Stimulated activated CD8-positive, alpha-beta memory T cell treated with anti-CD3 and anti-CD28 coated beads, Interleukin-4, amount 100 ng/mL, for 24 hours (primary cell): ENCODE measurements around the gene UBE2C.
A peak's percentile ranks its signal among the peaks of the same experiment; 100 is the strongest.
"Not testable (repeated sequence)": the region's sequence is repeated elsewhere in the genome, so short reads cannot be mapped to it uniquely, and the experiment has no call there.

ENCODE experiments used
- DNase-seq: peaks from one replicate; pipeline ENCODE4 v3.0.0-alpha.2; 2020; ENCODE audit warnings: low read depth

UBE2C gene

GRCh38 chr20:45812157-45813005 lies at the start of gene UBE2C:
Gene UBE2C, plus strand, starts transcription at chr20:45812644. Its CDS starts 52 bp downstream, at chr20:45812696.
- peak; percentile 88 for DNase-seq

- not testable (repeated sequence) for DNase-seq
Observed at GRCh38 chr20:45764618-45765282, 47.7 kb upstream of the UBE2C start.

DNA sequence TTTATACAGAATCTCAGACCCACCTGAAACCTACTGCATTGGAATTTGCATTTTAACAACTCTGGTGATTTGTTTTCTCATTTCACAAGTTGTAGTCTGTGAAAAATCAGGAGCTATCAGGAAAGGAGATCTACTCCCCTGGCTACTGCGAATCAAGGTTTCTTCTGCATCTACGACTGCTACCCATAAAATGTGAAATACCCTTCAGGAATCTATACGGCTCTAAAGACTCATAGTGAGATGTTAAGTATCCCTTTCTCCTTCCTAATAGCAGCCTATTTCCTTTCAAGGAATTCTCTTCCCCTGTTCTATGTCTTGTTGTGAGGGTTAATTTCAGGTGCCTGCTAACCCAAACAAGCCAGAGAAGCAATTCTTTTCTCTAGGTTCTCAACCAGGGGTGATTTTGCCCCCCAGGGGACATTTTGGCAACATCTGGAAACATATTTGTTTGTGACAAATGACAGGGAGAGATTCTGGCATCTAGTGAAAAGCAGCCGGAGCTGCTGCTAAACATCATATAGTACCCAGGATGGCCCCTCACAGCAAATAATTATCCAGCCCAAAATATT lies 47.1 kb upstream of the UBE2C start:
- DNase-seq, result no peak

GRCh38 chr20:45765980-45766379 lies 46.5 kb upstream of the UBE2C start:
- no peak for DNase-seq

DNA sequence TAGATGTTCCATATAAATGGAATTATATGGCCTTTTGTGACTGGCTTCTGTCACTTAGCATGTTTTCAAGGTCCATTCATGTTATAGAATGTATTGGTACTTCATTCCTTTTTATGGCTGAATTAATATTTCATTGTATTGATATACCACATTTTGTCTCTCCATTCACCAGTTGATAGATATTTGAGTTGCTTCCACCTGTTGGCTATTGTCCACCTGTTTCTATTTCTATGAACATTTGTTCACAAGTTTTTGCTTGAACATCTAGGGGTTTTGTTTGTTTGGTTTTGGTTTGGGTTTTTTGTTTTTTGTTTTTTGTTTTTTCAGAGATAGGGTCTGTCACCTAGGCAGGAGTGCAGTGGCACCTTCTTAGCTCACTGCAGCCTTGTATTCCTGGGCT lies 44.0 kb upstream of the UBE2C start:
- no peak for DNase-seq

- peak; percentile 62 for DNase-seq
Observed at GRCh38 chr20:45771182-45771759, 41.2 kb upstream of the UBE2C start.

- no peak for DNase-seq
Observed at GRCh38 chr20:45772693-45773092, 39.8 kb upstream of the UBE2C start.

DNA sequence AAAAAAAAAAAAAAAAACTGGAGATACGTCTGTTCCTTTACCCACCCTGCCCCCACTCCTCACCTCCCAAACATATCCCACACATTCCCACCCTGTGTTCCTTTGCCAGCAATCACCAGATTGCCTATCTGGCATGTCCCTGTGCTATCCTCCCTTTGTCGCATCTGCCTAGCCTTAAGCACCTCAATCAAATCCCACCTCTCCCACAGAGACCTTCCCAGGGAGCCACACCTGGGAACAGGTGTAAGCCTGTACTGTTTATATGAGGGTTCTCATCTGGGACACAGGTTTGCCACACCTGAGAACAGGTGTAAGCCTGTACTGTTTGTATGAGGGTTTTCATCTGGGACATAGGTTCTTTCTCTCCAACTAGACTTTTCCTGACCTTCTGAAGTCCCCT lies 37.5 kb upstream of the UBE2C start:
- DNase-seq, result no peak

- no peak for DNase-seq
Observed at GRCh38 chr20:45775411-45775810, 37.0 kb upstream of the UBE2C start.

- no peak for DNase-seq
Observed at GRCh38 chr20:45776931-45777330, 35.5 kb upstream of the UBE2C start.

DNA sequence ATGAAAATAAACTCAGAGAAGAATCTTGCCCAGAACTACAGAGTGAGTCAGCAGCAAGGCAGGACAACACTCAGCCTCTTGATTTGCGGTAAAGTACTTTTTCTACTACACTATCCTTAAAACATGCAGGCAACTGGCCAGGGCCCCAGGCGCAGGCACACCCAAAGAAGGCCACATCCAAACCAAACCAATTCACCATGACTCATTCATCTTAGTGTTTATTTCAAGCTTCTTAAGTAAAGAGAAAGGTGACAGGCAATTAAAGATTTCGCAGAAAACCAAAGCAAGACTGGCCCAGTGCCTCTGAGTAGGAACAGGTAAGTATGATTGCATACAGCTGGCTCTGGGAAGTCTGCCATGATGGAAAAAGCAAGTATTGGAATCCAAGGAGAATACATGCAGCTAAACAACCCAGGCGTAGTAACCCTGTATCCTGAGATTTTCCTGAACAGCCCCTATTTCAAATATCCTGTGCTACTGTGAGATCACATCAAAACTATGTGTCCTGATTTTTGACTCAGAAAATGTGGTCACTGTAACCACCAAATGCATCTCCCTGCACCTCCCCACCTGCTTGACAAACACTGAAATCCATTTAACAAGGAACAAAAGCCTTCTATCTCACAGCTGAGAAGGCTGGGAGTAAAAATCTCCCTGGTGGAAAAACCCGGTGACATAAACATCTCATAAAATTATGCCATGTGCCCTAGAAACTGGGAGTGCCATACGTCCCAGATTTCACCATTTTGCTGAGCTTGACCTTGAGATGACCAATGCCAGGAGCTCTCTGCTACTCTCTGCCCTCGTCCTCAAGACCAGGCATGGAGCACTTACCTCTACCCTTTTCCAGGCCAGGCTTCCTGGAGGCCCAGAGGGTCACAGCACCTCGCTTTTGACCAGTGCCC lies 33.2 kb upstream of the UBE2C start:
- no peak for DNase-seq

DNA sequence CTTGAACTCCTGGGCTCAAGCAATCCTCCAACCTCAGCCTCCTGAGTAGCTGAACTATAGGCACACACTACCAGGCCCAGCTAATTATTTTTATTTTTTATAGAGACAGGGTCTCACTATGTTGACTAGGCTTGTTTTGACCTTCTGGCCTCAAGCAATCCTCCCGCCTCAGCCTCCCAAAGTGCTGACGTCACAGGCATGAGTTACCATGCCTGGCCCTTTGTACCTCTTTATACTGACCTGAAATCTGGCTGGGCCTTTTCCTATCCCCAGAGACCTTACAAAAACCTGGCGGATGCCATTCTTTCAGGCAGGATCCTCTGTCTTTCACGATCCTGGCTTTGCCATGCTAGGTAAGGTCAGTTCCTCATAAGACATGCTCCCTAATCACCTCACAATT lies 32.3 kb upstream of the UBE2C start:
- DNase-seq, result no peak

DNA sequence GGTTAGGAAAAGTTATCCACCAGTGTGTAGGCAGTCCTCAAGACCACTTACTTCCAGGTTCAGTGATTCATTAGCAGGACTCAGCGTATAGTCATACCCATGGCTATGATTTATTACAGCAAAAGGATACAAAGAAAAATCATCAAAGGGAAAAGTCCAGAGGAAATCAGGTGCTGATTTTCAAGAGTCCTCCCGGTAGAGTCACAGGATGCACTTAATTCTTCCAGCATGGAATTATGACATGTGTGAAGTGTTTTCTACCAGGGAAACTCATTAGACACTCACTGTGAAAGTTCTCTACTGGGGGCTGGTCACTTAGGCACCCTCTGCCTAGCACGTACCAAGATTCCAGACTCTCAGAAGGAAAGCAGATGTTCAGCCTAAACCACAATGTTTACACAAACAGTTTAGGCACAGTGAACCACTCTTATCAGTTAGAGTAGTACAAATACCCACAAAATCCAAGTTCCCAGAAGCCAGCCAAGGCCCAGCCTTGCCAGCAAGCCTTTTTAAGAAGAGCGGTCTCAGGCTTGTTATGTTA lies 31.0 kb upstream of the UBE2C start:
- no peak for DNase-seq

DNA sequence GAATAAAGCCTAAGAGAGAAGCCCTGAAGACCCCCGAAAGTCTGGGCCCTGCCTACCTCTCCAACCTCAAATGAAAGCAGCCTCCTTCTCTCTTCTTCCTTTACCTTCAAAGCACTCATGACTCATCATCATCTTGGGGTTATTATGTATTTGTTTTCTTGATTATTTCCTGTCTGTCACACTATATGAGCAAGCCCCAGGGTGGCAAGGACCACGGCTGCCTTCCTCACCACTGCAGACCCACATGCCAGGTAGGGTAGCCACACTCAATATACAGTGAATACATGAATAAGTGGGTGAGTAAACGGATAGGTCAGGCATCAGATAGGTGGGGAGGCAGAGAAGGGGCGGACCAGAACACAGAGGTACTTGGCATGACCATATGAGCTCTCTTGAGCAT lies 29.6 kb upstream of the UBE2C start:
- DNase-seq, result no peak

DNA sequence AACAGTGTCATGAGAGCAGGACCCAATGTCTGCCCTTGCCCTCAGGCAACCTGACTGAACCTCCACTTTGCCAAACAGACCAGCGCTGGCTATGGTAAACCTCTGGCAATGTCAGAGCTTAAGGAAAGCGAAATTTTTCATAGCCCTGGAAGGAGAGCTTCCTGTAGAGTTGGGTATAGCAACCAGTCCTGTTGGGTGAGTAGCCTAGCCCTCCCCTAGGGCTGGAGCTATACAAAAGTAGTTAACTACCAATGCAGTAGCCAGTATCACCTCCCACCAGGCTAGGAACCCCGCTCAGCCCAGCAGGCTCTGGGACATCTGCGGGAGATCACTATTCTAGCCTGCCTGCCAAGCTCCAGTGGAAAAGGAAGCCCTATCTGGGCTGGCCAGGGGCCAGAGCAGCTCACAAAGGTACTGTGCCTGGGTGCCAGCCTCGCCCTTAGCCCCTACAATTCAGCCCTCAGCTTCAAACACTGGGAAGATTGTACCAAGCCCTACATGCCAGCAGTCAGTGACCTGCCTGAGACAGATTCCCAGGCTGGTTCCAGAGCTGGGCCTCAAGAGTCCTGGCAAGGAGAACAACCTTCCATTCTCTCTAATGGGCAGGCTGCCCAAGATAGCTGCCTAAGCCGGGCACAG lies 28.7 kb upstream of the UBE2C start:
- DNase-seq, result no peak

DNA sequence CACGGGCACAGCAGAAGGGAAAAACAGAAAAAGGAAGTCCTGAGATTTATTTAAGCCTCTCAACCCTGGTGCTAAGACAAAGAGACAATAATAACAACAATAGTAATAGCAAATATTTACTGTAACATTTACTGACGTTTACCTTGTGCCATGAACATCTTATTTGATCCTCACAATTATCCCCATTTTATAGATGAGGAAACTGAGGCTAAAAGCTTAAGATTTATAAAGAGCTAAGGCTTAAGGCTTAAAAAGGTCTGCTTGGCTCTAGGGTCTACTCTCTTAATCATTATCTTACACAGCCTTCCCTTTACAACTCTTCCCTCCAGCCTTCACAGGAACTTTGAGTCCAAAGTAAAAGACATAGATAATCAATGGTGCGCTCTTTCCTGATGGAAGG lies 24.1 kb upstream of the UBE2C start:
- no peak for DNase-seq

DNA sequence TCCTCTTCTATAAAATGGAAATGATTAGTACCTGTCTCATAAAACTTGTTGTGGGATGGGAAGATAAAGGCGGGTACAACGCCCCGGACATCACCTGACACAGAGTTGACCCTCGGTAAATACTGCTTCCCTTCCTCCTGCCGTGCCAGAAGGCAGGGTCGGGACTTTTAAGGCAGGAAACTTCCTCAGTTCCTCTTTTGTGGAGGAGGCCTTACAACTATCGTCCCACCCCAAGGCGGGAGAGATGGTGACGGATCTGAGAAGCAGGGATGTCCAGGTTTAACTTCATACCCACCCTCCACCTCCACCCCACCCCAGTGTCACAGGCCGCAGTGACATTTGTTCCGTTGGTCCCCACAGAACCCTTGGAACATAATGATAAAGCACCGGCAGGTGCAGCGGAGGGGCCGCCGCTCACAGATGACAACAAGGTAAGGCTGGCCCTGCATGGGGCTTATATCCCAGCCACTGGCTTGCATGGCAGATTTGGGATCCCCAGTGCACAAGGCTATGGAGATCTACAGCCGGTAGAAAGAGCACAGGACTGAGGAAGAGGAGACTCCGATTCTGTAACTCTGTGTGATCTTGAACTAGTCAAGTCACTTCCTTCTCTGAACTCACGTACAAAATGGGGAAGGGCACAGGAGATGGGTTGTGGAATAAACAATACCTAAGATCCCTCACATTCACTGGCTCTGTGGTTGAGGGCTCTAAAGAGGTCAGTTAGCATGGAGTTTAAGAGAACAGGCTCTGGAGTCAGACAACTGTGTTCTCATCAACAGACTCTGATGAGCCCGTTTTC lies 19.9 kb upstream of the UBE2C start:
- DNase-seq, result no peak

- DNase-seq, result no peak
Observed at GRCh38 chr20:45796337-45797065, 15.9 kb upstream of the UBE2C start.

DNA sequence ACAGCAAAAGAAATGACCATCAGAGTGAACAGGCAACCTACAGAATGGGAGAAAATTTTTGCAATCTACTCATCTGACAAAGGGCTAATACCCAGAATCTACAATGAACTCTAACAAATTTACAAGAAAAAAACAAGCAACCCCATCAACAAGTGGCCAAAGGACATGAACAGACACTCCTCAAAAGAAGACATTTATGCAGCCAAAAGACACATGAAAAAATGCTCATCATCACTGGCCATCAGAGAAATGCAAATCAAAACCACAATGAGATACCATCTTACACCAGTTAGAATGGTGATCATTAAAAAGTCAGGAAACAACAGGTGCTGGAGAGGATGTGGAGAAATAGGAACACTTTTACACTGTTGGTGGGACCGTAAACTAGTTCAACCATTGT lies 14.9 kb upstream of the UBE2C start:
- DNase-seq, result not testable (repeated sequence)
